T-helper 22 cell (primary cell): Measurements from ENCODE around the gene SPATA7.

Source experiments
- DNase-seq: peaks from one replicate; pipeline ENCODE4 v3.0.0-alpha.2; 2020; ENCODE audit warnings: low read depth

The SPATA7 gene

GRCh38 chr14:88482524-88482923 is 97.1 kb downstream of the SPATA7 start:
- DNase-seq = no peak
